ENCODE data around the gene FKBP7.

Gene FKBP7

DNA sequence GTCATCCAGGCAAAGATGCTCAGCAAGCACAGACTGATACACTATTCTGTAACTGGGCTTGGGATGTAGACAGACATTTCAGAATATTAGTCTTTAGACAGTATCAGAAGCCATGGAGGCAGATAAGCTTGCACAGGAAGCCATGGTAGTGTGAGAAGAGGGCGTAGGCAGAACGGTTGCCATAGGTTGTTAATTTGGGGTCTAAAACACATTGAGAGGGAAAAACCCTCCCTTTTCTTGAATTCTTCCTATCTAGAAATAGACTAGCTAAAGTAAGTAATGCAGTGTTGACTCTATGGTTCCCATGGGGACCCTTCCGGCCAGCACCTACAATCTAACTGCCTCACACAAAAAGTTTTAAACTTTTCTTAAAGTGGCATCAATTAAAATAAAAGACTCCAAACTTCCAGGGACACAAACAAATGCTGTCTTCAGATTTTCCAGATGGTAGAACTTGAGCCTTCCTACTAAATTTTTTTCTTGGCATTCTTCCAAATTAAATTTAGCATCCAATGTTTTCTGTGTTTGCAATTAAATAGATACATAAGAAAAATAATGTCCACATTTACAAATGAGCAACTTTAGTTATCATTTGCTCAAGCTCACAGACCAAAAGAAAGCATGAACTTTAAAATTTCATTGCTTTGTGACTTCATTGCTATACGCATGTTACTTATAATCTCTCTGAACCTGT, 29.3 kb downstream of the FKBP7 start:
- H3K79me2 ChIP-seq (ENCODE audit: insufficient read depth, low read length) = peaks cover 23% of the 10 kb centered on the region
- H3F3A ChIP-seq (ENCODE audit: insufficient read depth) = peaks cover 20% of the 10 kb centered on the region
- no peaks in the 10 kb centered on the region for H3K9me3 ChIP-seq (ENCODE audit: insufficient read depth, low read length)
- no peak overlapping the region for H2AFZ ChIP-seq (ENCODE audit: low read depth, low read length, severe bottlenecking)
- H3K9ac ChIP-seq (ENCODE audit: low read length) = peak overlapping the region; percentile 74
- H3K4me3 ChIP-seq (ENCODE audit: insufficient read depth, low read length, poor library complexity, severe bottlenecking) = peak overlapping the region; percentile 77
- H3K27ac ChIP-seq (ENCODE audit: low read depth, low read length) = peak overlapping the region; percentile 91
- H3K9me2 ChIP-seq (replicated peaks; ENCODE audit: insufficient read depth, low read length) = no peaks in the 10 kb centered on the region
- TF ChIP-seq EZH2phosphoT487 (conservative IDR thresholded peaks at IDR 0.05; ENCODE audit: low read length) = no peak
- TF ChIP-seq, protein P1, sequence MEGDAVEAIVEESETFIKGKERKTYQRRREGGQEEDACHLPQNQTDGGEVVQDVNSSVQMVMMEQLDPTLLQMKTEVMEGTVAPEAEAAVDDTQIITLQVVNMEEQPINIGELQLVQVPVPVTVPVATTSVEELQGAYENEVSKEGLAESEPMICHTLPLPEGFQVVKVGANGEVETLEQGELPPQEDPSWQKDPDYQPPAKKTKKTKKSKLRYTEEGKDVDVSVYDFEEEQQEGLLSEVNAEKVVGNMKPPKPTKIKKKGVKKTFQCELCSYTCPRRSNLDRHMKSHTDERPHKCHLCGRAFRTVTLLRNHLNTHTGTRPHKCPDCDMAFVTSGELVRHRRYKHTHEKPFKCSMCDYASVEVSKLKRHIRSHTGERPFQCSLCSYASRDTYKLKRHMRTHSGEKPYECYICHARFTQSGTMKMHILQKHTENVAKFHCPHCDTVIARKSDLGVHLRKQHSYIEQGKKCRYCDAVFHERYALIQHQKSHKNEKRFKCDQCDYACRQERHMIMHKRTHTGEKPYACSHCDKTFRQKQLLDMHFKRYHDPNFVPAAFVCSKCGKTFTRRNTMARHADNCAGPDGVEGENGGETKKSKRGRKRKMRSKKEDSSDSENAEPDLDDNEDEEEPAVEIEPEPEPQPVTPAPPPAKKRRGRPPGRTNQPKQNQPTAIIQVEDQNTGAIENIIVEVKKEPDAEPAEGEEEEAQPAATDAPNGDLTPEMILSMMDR (IDR thresholded peaks at IDR 0.05; ENCODE audit: insufficient read depth, low read length, poor library complexity, severe bottlenecking) = no peak
- peaks cover 16% of the 10 kb centered on the region for H3K36me3 ChIP-seq (ENCODE audit: low read length)
- H3K27me3 ChIP-seq (ENCODE audit: low read length) = no peaks in the 10 kb centered on the region
- H3K4me2 ChIP-seq (ENCODE audit: low read depth, low read length, poor library complexity, severe bottlenecking) = peak overlapping the region; percentile 91
- no peaks in the 10 kb centered on the region for H4K20me1 ChIP-seq (ENCODE audit: low read depth, low read length)

DNA sequence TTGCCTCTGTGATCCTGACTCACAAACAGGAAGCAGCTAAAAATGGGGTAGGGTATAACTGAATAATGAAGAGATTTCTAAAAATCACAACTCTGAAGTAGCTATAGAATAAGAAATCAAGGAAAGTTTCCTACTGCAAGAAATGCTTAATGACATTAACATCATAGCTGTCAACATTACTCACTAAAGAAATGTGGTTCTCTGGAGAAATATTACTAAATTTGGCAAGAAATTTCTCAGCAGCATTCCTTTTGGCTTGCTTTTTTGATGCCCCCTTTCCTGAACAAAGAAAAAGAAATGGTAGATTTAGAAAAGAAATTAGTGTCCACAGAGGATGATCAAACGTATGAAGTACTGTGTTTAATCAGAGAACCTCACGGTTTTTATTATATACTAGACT, 37.0 kb downstream of the FKBP7 start:
- Histone ChIP-seq H3K9ac (ENCODE audit: low read length) (no peak overlapping the region), H3K36me3 (ENCODE audit: low read length) (peaks cover 68% of the 10 kb centered on the region), H3F3A (ENCODE audit: insufficient read depth) (0 out of 2 replicates have a peak, but pooled peaks cover 13% of the 10 kb centered on the region), H3K79me2 (ENCODE audit: insufficient read depth, low read length) (no peaks in the 10 kb centered on the region), H3K4me2 (ENCODE audit: low read depth, low read length, poor library complexity, severe bottlenecking) (no peak overlapping the region), H2AFZ (ENCODE audit: low read depth, low read length, severe bottlenecking) (no peak overlapping the region), H3K27ac (ENCODE audit: low read depth, low read length) (no peak overlapping the region), H3K9me3 (ENCODE audit: insufficient read depth, low read length) (no peaks in the 10 kb centered on the region), H3K27me3 (ENCODE audit: low read length) (no peaks in the 10 kb centered on the region), H3K9me2 (replicated peaks; ENCODE audit: insufficient read depth, low read length) (no peaks in the 10 kb centered on the region), H4K20me1 (ENCODE audit: low read depth, low read length) (no peaks in the 10 kb centered on the region), H3K4me3 (ENCODE audit: insufficient read depth, low read length, poor library complexity, severe bottlenecking) (no peak overlapping the region)
- no peak for TF ChIP-seq EZH2phosphoT487 (conservative IDR thresholded peaks at IDR 0.05; ENCODE audit: low read length)
- TF ChIP-seq, protein P1 (IDR thresholded peaks at IDR 0.05; ENCODE audit: insufficient read depth, low read length, poor library complexity, severe bottlenecking) = no peak

DNA sequence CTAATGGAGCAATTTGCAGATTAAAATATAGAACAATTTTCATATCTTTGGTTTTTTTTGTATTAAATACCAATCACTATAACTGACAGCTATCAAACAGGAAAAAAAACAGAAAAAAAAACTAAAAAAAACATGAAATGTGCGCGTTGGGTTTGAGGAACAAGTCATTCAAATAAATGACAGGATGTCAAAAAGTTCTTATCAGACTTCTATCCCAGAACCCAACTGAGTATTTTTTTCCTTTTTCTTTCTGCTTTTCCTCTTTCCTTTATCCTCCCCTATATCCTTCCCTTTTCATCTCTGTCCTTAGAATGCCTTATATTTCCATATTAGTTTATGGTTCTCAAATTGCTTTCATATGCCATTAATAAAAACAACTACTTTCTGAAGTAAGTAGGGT, 41.7 kb downstream of the FKBP7 start:
- Histone ChIP-seq H3F3A (ENCODE audit: insufficient read depth) (peaks cover 14% of the 10 kb centered on the region; the same call in 1 of the 2 replicates), H3K4me2 (ENCODE audit: low read depth, low read length, poor library complexity, severe bottlenecking) (no peak overlapping the region), H3K4me3 (ENCODE audit: insufficient read depth, low read length, poor library complexity, severe bottlenecking) (no peak overlapping the region), H2AFZ (ENCODE audit: low read depth, low read length, severe bottlenecking) (no peak overlapping the region), H3K36me3 (ENCODE audit: low read length) (peaks cover 66% of the 10 kb centered on the region; the same call in 1 of the 2 replicates), H3K27me3 (ENCODE audit: low read length) (no peaks in the 10 kb centered on the region), H3K27ac (ENCODE audit: low read depth, low read length) (no peak overlapping the region), H3K9ac (ENCODE audit: low read length) (no peak overlapping the region), H3K79me2 (ENCODE audit: insufficient read depth, low read length) (no peaks in the 10 kb centered on the region), H3K9me3 (ENCODE audit: insufficient read depth, low read length) (no peaks in the 10 kb centered on the region), H3K9me2 (replicated peaks; ENCODE audit: insufficient read depth, low read length) (no peaks in the 10 kb centered on the region), H4K20me1 (ENCODE audit: low read depth, low read length) (no peaks in the 10 kb centered on the region)
- TF ChIP-seq, protein P1 (IDR thresholded peaks at IDR 0.05; ENCODE audit: insufficient read depth, low read length, poor library complexity, severe bottlenecking) = no peak
- no peak for TF ChIP-seq EZH2phosphoT487 (conservative IDR thresholded peaks at IDR 0.05; ENCODE audit: low read length)

All from SU-DHL-6 (cell line).